MM.1S (cell line): ENCODE measurements around the gene ADARB2.

ENCODE experiments used
- DNase-seq: peaks from one replicate; pipeline ENCODE4 v3.0.0-alpha.2; 2015
- H2AFZ ChIP-seq: fragments of 300-600 bp; sonication (generic); 2 replicates; pipeline ENCODE4 v1.6.0; 2016; ENCODE audit warnings: antibody characterized with exemption, low read length
- H3F3A ChIP-seq: fragments of 300-600 bp; sonication (generic); 2 replicates; pipeline ENCODE4 v1.6.1; 2016; ENCODE audit warnings: mild to moderate bottlenecking, antibody characterized with exemption, low read length, moderate library complexity, mixed read lengths; ENCODE audit not compliant: insufficient read depth
- H3K27ac ChIP-seq: fragments of 300-600 bp; sonication (generic); 2 replicates; pipeline ENCODE4 v1.5.1; 2016; ENCODE audit warnings: mild to moderate bottlenecking, low read length
- H3K27me3 ChIP-seq: fragments of 300-600 bp; sonication (generic); replicated peaks from 2 replicates; pipeline ENCODE4 v1.6.0; 2016; ENCODE audit warnings: low read length; ENCODE audit not compliant: insufficient read depth
- H3K36me3 ChIP-seq: fragments of 300-600 bp; sonication (generic); replicated peaks from 2 replicates; pipeline ENCODE4 v1.6.1; 2016; ENCODE audit warnings: mild to moderate bottlenecking, low read length, mixed read lengths; ENCODE audit not compliant: insufficient read depth
- H3K4me1 ChIP-seq: fragments of 300-600 bp; sonication (generic); 2 replicates; pipeline ENCODE4 v1.6.1; 2016; ENCODE audit warnings: low read length, mixed read lengths
- H3K4me2 ChIP-seq: fragments of 300-600 bp; sonication (generic); 2 replicates; pipeline ENCODE4 v1.6.0; 2016; ENCODE audit warnings: low read depth, low read length
- H3K4me3 ChIP-seq: fragments of 300-600 bp; sonication (generic); 2 replicates; pipeline ENCODE4 v1.5.1; 2016; ENCODE audit warnings: low read length, mixed read lengths
- H3K79me2 ChIP-seq: fragments of 300-600 bp; sonication (generic); 2 replicates; pipeline ENCODE4 v1.6.1; 2016; ENCODE audit warnings: mixed run types, low read length, mixed read lengths
- H3K9ac ChIP-seq: fragments of 300-600 bp; sonication (generic); 2 replicates; pipeline ENCODE4 v1.6.1; 2016; ENCODE audit warnings: low read length, mixed read lengths
- H3K9me2 ChIP-seq: fragments of 300-600 bp; sonication (generic); replicated peaks from 2 replicates; pipeline ENCODE4 v1.6.1; 2016; ENCODE audit warnings: mild to moderate bottlenecking, low read length, mixed read lengths; ENCODE audit not compliant: insufficient read depth
- H3K9me3 ChIP-seq: fragments of 300-600 bp; sonication (generic); replicated peaks from 2 replicates; pipeline ENCODE4 v1.6.1; 2016; ENCODE audit warnings: mild to moderate bottlenecking, low read length, mixed read lengths; ENCODE audit not compliant: insufficient read depth
- H4K20me1 ChIP-seq: fragments of 300-600 bp; sonication (generic); 2 replicates; pipeline ENCODE4 v1.6.1; 2016; ENCODE audit warnings: mild to moderate bottlenecking, low read length, moderate library complexity, mixed read lengths; ENCODE audit not compliant: insufficient read depth
- EZH2 ChIP-seq: fragments of 300-600 bp; sonication (generic); optimal IDR thresholded peaks from 2 replicates; pipeline ENCODE3; 2017; ENCODE audit warnings: low read depth, mild to moderate bottlenecking, antibody characterized with exemption, low read length, mixed read lengths
- EZH2phosphoT487 ChIP-seq: fragments of 300-600 bp; sonication (generic); IDR thresholded peaks from 2 replicates; pipeline ENCODE4 v1.6.1; 2018; ENCODE audit warnings: antibody characterized with exemption, low read length
- TF ChIP-seq, protein P1 (sequence below): fragments of 300-600 bp; sonication (generic); IDR thresholded peaks from 2 replicates; pipeline ENCODE4 v1.5.1; 2016; ENCODE audit warnings: antibody characterized with exemption, low read length, mixed read lengths

The ADARB2 gene

DNA sequence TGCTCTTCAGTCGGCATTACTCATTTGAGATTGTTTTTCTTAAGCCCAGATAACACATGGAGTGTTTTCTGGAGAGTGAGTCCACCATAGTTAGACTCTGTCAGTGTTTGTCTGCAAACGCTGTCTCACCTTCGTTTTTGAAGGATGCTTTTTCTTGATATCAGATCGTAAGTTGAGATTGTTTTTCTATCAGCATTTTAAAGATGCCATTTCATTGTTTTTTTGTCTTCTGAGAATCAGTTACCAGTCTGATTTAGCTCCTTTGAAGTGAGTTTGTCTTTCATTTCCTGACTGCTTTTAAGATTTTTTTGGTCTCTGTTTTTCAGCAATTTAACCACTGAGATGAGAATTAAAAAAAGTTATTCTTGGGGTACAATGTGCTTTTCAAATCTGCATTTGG is 543.8 kb downstream of the ADARB2 start:
- no peaks in the 10 kb centered on the region for H3K79me2 ChIP-seq
- peaks cover 4% of the 10 kb centered on the region; the same call in 1 of the 2 replicates for H3K27me3 ChIP-seq
- H3K9me2 ChIP-seq: no peaks in the 10 kb centered on the region
- no peak overlapping the region for H3K9ac ChIP-seq
- no peaks in the 10 kb centered on the region for H3K9me3 ChIP-seq
- TF ChIP-seq, protein P1, sequence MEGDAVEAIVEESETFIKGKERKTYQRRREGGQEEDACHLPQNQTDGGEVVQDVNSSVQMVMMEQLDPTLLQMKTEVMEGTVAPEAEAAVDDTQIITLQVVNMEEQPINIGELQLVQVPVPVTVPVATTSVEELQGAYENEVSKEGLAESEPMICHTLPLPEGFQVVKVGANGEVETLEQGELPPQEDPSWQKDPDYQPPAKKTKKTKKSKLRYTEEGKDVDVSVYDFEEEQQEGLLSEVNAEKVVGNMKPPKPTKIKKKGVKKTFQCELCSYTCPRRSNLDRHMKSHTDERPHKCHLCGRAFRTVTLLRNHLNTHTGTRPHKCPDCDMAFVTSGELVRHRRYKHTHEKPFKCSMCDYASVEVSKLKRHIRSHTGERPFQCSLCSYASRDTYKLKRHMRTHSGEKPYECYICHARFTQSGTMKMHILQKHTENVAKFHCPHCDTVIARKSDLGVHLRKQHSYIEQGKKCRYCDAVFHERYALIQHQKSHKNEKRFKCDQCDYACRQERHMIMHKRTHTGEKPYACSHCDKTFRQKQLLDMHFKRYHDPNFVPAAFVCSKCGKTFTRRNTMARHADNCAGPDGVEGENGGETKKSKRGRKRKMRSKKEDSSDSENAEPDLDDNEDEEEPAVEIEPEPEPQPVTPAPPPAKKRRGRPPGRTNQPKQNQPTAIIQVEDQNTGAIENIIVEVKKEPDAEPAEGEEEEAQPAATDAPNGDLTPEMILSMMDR: no peak
- no peak for TF ChIP-seq EZH2phosphoT487
- TF ChIP-seq EZH2: no peak
- no peaks in the 10 kb centered on the region for H3F3A ChIP-seq
- H3K4me1 ChIP-seq: no peaks in the 10 kb centered on the region
- H3K36me3 ChIP-seq: no peaks in the 10 kb centered on the region
- no peak overlapping the region for H3K4me2 ChIP-seq
- no peak overlapping the region for H2AFZ ChIP-seq
- H3K27ac ChIP-seq: no peak overlapping the region
- DNase-seq: no peak
- H4K20me1 ChIP-seq: no peaks in the 10 kb centered on the region
- no peak overlapping the region for H3K4me3 ChIP-seq

DNA sequence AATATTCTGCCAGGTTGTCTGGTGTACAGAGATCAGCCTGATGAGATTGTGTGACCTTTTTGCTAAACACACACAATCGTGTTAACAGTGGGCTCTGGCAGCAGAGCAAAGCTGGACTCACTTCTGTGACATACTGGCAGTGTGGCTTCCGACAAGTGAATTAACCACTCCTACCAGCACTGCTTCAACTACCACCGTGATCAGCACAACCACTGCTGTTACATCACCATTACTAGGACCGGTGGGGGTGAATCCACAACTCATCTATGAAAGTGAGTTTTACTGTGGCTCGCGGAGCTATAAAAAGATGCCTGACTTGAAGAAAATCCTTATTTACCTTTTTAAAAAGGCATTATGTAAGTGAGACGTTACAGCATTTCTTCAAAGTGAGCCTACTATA is 545.6 kb downstream of the ADARB2 start:
- no peak for DNase-seq
- Histone ChIP-seq H3K36me3 (no peaks in the 10 kb centered on the region), H3K9me2 (no peaks in the 10 kb centered on the region), H2AFZ (no peak overlapping the region), H3K9ac (no peak overlapping the region), H3K4me3 (no peak overlapping the region), H3K4me1 (no peaks in the 10 kb centered on the region), H3K27ac (no peak overlapping the region), H3K4me2 (no peak overlapping the region), H4K20me1 (no peaks in the 10 kb centered on the region), H3F3A (no peaks in the 10 kb centered on the region), H3K9me3 (no peaks in the 10 kb centered on the region), H3K27me3 (peaks cover 4% of the 10 kb centered on the region; the same call in 1 of the 2 replicates), H3K79me2 (no peaks in the 10 kb centered on the region)
- no peak for TF ChIP-seq EZH2phosphoT487
- TF ChIP-seq, protein P1: no peak
- no peak for TF ChIP-seq EZH2

DNA sequence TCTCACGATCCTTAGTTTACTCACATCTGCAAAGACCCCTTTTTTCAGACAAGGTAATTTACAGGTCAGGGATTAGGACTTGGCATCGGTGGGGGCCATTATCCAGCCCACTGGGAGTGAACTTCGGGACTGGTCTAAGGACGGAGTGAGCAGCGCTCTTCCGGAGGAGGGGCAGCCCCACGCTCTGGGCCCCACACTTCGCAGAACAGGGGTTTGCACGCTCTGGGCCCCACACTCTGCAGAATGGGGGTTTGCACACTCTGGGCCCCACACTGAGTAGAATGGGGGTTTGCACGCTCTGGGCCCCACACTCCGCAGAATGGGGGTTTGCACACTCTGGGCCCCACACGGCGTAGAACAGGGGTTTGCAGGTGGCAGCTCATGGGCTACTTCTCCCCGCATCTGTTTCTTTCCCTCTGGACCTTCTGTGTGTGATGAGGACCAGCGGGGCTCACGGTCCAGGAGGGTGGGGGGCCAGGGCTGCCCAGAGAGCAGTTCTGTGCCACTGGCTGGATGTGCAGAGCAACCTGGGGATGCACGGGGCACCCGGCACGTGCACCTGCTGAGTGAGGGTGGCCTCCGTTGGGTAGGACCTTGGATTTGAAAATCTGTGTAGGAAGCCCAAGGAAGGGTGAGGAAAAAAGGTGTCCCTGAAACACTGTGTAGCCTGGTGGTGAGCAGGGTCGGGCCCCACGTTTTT is 546.4 kb downstream of the ADARB2 start:
- no peaks in the 10 kb centered on the region for H3K4me1 ChIP-seq
- H2AFZ ChIP-seq: no peak overlapping the region
- H3K9me2 ChIP-seq: no peaks in the 10 kb centered on the region
- H3K9me3 ChIP-seq: no peaks in the 10 kb centered on the region
- H4K20me1 ChIP-seq: no peaks in the 10 kb centered on the region
- no peak overlapping the region for H3K27ac ChIP-seq
- TF ChIP-seq, protein P1: no peak
- TF ChIP-seq EZH2 (no peak), EZH2phosphoT487 (no peak)
- H3F3A ChIP-seq: no peaks in the 10 kb centered on the region
- DNase-seq: no peak
- H3K9ac ChIP-seq: no peak overlapping the region
- no peaks in the 10 kb centered on the region for H3K79me2 ChIP-seq
- H3K4me3 ChIP-seq: no peak overlapping the region
- H3K27me3 ChIP-seq: no peaks in the 10 kb centered on the region; the same call in 1 of the 2 replicates
- no peak overlapping the region for H3K4me2 ChIP-seq
- H3K36me3 ChIP-seq: no peaks in the 10 kb centered on the region
